ENCODE measurements around the gene NR2F1.

The NR2F1 gene

GRCh38 chr5:93577854-93578812, 4.9 kb upstream of the NR2F1 start:
- DNase-seq (ENCODE audit: low spot score) = no peak

GRCh38 chr5:93578813-93579691, 4.0 kb upstream of the NR2F1 start:
- no peak for DNase-seq (ENCODE audit: low spot score)

DNA sequence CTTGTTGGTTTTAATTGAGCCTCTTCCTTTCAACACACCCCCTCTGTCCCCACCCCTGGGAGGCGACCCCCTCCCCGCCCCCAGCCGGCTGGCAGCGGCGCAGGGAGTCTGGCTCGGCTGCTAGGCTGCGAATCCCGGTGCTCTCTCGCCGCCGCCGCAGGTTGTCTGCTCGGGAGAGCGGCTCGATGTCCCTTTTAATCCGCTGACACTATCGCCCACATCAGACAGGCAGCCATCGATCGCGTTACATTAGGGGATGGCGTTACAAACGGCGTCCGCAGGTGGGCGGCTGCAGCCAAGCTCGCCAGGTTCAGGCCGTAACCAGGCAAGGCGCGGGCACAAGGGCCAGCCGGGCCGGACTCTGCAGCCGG, 3.3 kb upstream of the NR2F1 start:
- no peak for DNase-seq (ENCODE audit: low spot score)

GRCh38 chr5:93580063-93580926, 2.7 kb upstream of the NR2F1 start:
- DNase-seq (ENCODE audit: low spot score) = no peak

- DNase-seq (ENCODE audit: low spot score) = no peak
Measured at GRCh38 chr5:93580927-93581445, 2.0 kb upstream of the NR2F1 start, which contains the start of gene NR2F1-AS1. Gene NR2F1-AS1 (minus strand): TSS chr5:93581219.

DNA sequence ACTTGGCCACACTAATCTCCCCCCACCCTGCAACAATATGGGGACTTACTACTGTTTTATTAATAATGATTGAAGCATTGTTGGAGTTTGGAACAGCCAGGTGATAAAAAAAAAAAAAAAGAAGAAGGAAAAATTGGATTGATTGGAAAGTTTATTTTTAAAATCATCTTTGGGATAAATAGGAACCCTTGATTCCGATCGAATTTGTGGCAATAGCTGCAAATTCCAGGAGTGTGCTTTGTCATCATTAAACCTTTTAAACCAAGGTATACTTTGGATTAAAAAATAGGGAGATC, 907 bp upstream of the NR2F1 start:
- DNase-seq (ENCODE audit: low spot score) = no peak

DNA sequence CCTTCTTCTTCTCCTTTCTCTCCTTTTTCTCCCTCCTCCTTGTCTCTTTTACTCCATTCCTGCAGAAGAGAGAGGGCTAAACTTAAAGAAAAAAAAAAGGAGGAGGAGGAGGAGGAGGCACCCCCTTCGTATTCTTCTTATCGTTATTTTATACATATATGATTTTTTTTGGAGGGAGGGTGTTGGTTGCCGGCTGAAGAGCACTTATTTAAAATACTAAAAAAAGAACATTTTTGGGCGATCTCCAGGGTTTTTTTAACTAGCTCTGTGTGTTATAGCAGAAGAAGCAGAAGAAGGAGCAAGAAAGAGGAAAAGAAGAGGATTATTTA, 381 bp downstream of the NR2F1 start:
- DNase-seq (ENCODE audit: low spot score) = no peak

DNA sequence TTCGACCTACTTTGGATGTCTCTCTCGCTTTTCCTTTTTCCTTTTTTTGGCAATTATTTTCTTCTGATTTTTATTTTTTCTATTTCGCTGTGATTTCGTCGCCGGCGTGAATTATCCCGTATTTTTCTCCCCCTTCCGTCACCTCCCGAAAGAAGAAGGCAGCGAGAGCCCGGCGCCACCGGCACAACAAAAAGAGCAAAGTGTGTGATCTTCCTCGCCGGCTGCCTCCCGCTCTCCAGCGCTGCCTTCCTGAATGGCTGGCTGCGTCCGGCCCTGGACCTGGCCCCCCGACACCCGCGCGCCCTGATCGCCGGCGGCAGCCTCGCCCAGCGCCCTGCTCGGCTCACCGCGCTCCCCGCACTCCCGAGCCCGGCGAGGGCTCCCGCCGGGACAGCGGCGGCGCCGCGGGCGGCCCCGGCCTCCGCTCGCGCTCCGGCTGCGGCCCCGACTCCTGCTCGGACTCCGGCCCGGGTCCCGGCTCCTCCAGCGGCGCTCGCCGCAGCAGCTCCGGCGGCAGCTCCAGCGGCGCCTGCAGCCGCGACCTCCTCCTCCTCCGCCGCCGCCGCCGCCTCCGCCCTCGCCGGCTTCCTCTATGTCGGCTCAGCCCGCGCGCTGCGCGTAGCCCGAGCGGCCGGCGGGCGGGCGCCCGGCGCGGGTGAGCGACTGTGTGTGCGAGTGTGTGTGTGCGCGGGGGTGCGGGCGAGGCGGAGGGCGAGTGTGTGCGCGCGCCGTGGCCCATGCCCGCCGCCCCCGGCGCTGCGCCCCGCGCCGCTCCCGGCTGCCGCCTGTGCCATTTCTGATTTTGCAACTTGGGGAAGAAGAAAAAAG, 960 bp downstream of the NR2F1 start:
- no peak for DNase-seq (ENCODE audit: low spot score)

DNA sequence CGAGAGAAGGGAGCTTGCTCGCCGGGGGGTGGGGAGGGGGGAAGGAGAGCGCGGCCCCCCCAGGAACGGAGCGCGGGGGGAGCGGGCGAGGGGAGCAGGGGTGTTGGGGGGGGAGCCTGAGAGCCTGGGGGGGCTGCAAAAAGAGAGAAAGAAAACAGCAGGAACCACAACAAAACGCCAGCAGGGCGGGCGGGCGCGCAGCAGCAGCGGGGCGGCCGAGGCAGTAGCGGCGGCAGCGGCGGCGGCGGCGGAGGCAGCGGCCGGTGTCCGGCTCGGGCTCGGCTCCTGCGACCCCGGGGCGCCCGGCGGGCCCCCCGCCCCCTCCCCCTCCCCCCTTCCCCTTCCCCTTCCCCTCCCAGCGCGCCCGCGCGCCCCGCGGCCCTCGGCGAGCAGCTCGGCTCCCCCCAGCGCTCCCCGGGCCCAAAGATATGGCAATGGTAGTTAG, 1.6 kb downstream of the NR2F1 start:
- DNase-seq (ENCODE audit: low spot score) = no peak

DNA sequence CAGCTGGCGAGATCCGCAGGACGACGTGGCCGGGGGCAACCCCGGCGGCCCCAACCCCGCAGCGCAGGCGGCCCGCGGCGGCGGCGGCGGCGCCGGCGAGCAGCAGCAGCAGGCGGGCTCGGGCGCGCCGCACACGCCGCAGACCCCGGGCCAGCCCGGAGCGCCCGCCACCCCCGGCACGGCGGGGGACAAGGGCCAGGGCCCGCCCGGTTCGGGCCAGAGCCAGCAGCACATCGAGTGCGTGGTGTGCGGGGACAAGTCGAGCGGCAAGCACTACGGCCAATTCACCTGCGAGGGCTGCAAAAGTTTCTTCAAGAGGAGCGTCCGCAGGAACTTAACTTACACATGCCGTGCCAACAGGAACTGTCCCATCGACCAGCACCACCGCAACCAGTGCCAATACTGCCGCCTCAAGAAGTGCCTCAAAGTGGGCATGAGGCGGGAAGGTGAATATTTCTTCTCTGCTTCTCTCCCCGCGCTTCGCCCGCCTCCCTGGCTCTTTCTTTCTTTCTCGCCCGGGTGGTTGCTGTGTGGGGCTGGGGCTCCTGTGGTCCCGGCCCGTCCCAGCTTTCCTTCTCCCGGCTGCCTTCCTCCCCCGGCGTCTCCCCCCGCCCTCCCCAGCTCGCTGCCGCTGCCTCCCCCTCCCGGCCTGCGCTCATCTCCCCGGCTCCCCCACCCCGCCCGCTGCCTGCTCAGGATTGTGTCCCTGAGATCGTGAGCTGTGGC, 2.2 kb downstream of the NR2F1 start:
- no peak for DNase-seq (ENCODE audit: low spot score)

- DNase-seq (ENCODE audit: low spot score) = no peak
Measured at GRCh38 chr5:93585767-93586385, 2.9 kb downstream of the NR2F1 start.

GRCh38 chr5:93586736-93587596, 3.9 kb downstream of the NR2F1 start:
- no peak for DNase-seq (ENCODE audit: low spot score)

DNA sequence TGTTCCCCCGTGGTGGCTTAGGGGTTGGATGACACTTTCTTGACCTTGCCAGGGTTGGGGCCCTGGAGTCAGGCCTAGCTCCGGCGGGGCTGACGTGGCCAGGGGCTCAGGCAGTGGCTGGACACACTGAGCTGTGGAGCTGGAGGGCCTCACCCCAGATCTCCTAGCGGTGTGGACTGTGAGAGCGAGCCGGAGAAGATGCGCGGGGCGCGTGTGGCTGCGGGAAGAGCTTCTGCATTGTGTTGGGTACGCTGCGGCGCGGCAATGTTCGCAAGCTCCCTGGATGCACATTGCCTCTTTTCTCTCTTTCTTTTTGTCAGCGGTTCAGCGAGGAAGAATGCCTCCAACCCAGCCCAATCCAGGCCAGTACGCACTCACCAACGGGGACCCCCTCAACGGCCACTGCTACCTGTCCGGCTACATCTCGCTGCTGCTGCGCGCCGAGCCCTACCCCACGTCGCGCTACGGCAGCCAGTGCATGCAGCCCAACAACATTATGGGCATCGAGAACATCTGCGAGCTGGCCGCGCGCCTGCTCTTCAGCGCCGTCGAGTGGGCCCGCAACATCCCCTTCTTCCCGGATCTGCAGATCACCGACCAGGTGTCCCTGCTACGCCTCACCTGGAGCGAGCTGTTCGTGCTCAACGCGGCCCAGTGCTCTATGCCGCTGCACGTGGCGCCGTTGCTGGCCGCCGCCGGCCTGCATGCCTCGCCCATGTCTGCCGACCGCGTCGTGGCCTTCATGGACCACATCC, 4.8 kb downstream of the NR2F1 start:
- no peak for DNase-seq (ENCODE audit: low spot score)

DNA sequence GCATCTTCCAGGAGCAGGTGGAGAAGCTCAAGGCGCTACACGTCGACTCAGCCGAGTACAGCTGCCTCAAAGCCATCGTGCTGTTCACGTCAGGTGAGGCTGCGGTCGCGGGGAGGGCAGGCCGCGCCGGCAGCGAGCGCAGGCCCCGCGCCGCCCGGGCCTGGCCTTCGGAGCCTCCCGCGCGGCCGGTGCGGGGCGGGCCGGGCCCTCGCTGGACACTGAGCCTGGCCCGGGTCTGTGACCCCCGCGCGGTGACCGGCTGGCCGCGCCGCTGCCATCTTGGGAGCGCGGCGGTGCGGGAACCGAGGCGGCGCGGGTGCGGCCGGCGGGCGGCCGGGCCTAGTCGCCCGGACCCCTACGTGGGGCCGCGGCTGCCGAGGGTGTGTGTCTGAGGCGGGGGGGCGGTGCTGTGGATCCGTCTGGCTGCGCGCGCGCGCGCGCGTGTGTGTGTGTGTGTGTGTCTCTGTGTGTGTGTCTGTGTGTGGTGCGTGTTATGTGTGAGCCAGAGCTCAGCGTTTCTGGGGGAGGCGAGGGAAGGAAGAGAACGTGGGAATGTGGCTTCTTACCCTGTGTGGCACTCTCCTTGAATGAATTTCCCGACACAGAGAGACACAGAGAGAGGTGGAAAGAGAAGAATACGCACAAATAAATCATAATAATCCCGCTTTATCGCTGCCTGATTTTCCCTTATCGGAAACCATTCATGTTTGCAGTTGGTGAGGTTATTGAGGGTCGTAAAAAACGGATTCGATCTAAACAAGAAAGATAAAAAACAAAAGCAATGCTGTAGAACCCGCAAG, 5.5 kb downstream of the NR2F1 start:
- no peak for DNase-seq (ENCODE audit: low spot score)

- DNase-seq (ENCODE audit: low spot score) = peak; percentile 5
Measured at GRCh38 chr5:93589152-93589828, 6.3 kb downstream of the NR2F1 start.

GRCh38 chr5:93589829-93590215, 6.8 kb downstream of the NR2F1 start:
- DNase-seq (ENCODE audit: low spot score) = no peak

DNA sequence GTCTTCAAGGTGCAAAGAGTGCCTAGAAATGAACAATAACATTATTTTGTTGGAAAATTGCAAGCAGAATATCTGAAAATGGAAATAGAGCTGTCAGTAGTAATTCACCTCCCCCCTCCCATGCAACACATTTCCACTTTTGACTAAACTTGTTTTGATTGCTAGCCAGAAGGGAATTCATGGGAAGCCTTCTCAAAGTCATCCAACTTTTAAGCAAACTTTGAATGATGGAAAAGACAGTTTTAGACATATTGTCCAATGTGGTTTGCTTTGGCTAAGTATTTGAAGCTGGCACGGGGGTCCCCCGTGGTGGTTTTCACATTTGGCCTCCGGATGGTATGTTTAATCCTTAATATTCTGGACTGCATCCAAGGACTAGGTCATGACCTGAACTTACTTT, 7.5 kb downstream of the NR2F1 start:
- no peak for DNase-seq (ENCODE audit: low spot score)
